ENCODE data around the gene NCAPD3.
A peak's percentile ranks its signal among the peaks of the same experiment; 100 is the strongest.

The NCAPD3 gene

GRCh38 chr11:134139303-134139872, 84.4 kb downstream of the NCAPD3 start:
- TF ChIP-seq CTCF (conservative IDR thresholded peaks at IDR 0.05; ENCODE audit: low read depth, low read length): no peak
- H3K4me3 ChIP-seq (ENCODE audit: low read depth, low read length): no peak overlapping the region
- DNase-seq (ENCODE audit: low read depth): no peak

GRCh38 chr11:134138376-134138775, 85.4 kb downstream of the NCAPD3 start:
- no peak for TF ChIP-seq CTCF (conservative IDR thresholded peaks at IDR 0.05; ENCODE audit: low read depth, low read length)
- no peak for DNase-seq (ENCODE audit: low read depth)
- H3K4me3 ChIP-seq (ENCODE audit: low read depth, low read length): no peak overlapping the region

GRCh38 chr11:134134167-134134566, 89.6 kb downstream of the NCAPD3 start:
- H3K4me3 ChIP-seq (ENCODE audit: low read depth, low read length): no peak overlapping the region
- no peak for TF ChIP-seq CTCF (conservative IDR thresholded peaks at IDR 0.05; ENCODE audit: low read depth, low read length)
- no peak for DNase-seq (ENCODE audit: low read depth)

- DNase-seq (ENCODE audit: low read depth): no peak
Measured at GRCh38 chr11:134132808-134133207, 91.0 kb downstream of the NCAPD3 start.

GRCh38 chr11:134131628-134132244, 92.0 kb downstream of the NCAPD3 start:
- no peak overlapping the region for H3K4me3 ChIP-seq (ENCODE audit: low read depth, low read length)
- no peak for TF ChIP-seq CTCF (conservative IDR thresholded peaks at IDR 0.05; ENCODE audit: low read depth, low read length)
- DNase-seq (ENCODE audit: low read depth): no peak

More at GRCh38 chr11:134132808-134133207, 91.0 kb downstream of the NCAPD3 start:
- H3K4me3 ChIP-seq (ENCODE audit: low read depth, low read length): no peak overlapping the region
- TF ChIP-seq CTCF (conservative IDR thresholded peaks at IDR 0.05; ENCODE audit: low read depth, low read length): no peak

- TF ChIP-seq CTCF (conservative IDR thresholded peaks at IDR 0.05; ENCODE audit: low read depth, low read length): no peak
- DNase-seq (ENCODE audit: low read depth): peak; percentile 71
- no peak overlapping the region for H3K4me3 ChIP-seq (ENCODE audit: low read depth, low read length)
Measured at GRCh38 chr11:134126217-134126822, 97.4 kb downstream of the NCAPD3 start.

- no peak overlapping the region for H3K4me3 ChIP-seq (ENCODE audit: low read depth, low read length)
- TF ChIP-seq CTCF (conservative IDR thresholded peaks at IDR 0.05; ENCODE audit: low read depth, low read length): no peak
- DNase-seq (ENCODE audit: low read depth): no peak
Measured at GRCh38 chr11:134125507-134125906, 98.3 kb downstream of the NCAPD3 start.

Measured in choroid plexus epithelial cell (primary cell).